Measurements from ENCODE around the gene LRP1B.

LRP1B gene

GRCh38 chr2:141848191-141848590, 282.6 kb downstream of the LRP1B start:
- H3K4me1 ChIP-seq (ENCODE audit: insufficient read depth, low read length) = no peaks in the 10 kb centered on the region

DNA sequence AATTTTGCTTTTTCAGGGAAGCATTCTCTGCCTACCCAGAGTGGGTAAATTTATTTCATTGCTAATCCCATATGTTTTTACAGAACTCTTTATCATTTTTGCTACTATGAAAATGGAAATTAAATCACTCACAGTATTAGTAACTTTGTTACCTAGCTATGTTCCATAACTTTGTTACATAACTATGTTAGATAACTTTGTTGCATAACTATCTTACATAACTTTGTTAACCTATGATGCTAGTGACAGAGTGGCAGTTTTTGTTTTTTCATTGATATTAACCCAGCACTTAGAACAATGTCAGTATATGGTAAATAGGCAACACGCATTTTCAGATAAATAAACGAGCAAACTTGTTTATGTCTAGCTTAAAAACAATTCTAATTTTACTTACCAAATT, 286.6 kb downstream of the LRP1B start:
- Histone ChIP-seq H3K27me3 (ENCODE audit: insufficient read depth, low read length, poor library complexity) (no peaks in the 10 kb centered on the region), H3K27ac (ENCODE audit: low read length) (no peak overlapping the region), H3K9me3 (ENCODE audit: insufficient read depth, low read length, severe bottlenecking) (no peaks in the 10 kb centered on the region), H3K36me3 (ENCODE audit: insufficient read depth, low read length) (no peaks in the 10 kb centered on the region), H4K20me1 (ENCODE audit: insufficient read depth, low read length) (no peaks in the 10 kb centered on the region), H3K4me2 (ENCODE audit: insufficient read depth, low read length) (no peak overlapping the region), H3K4me1 (ENCODE audit: insufficient read depth, low read length) (no peaks in the 10 kb centered on the region), H2AFZ (ENCODE audit: low read depth, low read length) (no peak overlapping the region), H3K9ac (ENCODE audit: low read depth, low read length) (no peak overlapping the region), H3K79me2 (ENCODE audit: insufficient read depth, low read length) (no peaks in the 10 kb centered on the region), H3K4me3 (ENCODE audit: low read depth in 1 of 2, low read length in 2 of 2) (no peak overlapping the region)
- DNase-seq (no peak), ATAC-seq (ENCODE audit: insufficient read depth, low read depth) (no peak)
- no peak for TF ChIP-seq EZH2 (IDR thresholded peaks at IDR 0.05; ENCODE audit: borderline replicate concordance, low read depth, low read length, severe bottlenecking)

More at GRCh38 chr2:141848191-141848590, 282.6 kb downstream of the LRP1B start:
- DNase-seq (no peak), ATAC-seq (ENCODE audit: insufficient read depth, low read depth) (no peak)
- H3K9me3 ChIP-seq (ENCODE audit: insufficient read depth, low read length, severe bottlenecking) = no peaks in the 10 kb centered on the region
- H3K36me3 ChIP-seq (ENCODE audit: insufficient read depth, low read length) = no peaks in the 10 kb centered on the region
- no peak overlapping the region for H3K4me2 ChIP-seq (ENCODE audit: insufficient read depth, low read length)
- H3K79me2 ChIP-seq (ENCODE audit: insufficient read depth, low read length) = no peaks in the 10 kb centered on the region
- TF ChIP-seq EZH2 (IDR thresholded peaks at IDR 0.05; ENCODE audit: borderline replicate concordance, low read depth, low read length, severe bottlenecking) = no peak
- H3K27me3 ChIP-seq (ENCODE audit: insufficient read depth, low read length, poor library complexity) = no peaks in the 10 kb centered on the region
- H4K20me1 ChIP-seq (ENCODE audit: insufficient read depth, low read length) = no peaks in the 10 kb centered on the region
- H3K27ac ChIP-seq (ENCODE audit: low read length) = no peak overlapping the region
- no peak overlapping the region for H3K4me3 ChIP-seq (ENCODE audit: low read depth in 1 of 2, low read length in 2 of 2)
- no peak overlapping the region for H3K9ac ChIP-seq (ENCODE audit: low read depth, low read length)
- no peak overlapping the region for H2AFZ ChIP-seq (ENCODE audit: low read depth, low read length)

- ATAC-seq (ENCODE audit: insufficient read depth, low read depth) (no peak), DNase-seq (no peak)
- Histone ChIP-seq H3K4me2 (ENCODE audit: insufficient read depth, low read length) (no peak overlapping the region), H3K4me3 (ENCODE audit: low read depth in 1 of 2, low read length in 2 of 2) (no peak overlapping the region), H3K9me3 (ENCODE audit: insufficient read depth, low read length, severe bottlenecking) (no peaks in the 10 kb centered on the region), H3K4me1 (ENCODE audit: insufficient read depth, low read length) (no peaks in the 10 kb centered on the region), H3K27ac (ENCODE audit: low read length) (no peak overlapping the region), H3K79me2 (ENCODE audit: insufficient read depth, low read length) (no peaks in the 10 kb centered on the region), H3K36me3 (ENCODE audit: insufficient read depth, low read length) (no peaks in the 10 kb centered on the region), H4K20me1 (ENCODE audit: insufficient read depth, low read length) (no peaks in the 10 kb centered on the region), H3K27me3 (ENCODE audit: insufficient read depth, low read length, poor library complexity) (no peaks in the 10 kb centered on the region), H2AFZ (ENCODE audit: low read depth, low read length) (no peak overlapping the region), H3K9ac (ENCODE audit: low read depth, low read length) (no peak overlapping the region)
- no peak for TF ChIP-seq CTCF (IDR thresholded peaks at IDR 0.05; ENCODE audit: borderline replicate concordance, extremely low read depth, low read length, poor library complexity, severe bottlenecking)
- no peak for TF ChIP-seq EZH2 (IDR thresholded peaks at IDR 0.05; ENCODE audit: borderline replicate concordance, low read depth, low read length, severe bottlenecking)
Observed at GRCh38 chr2:141835103-141835502, 295.7 kb downstream of the LRP1B start.

- Histone ChIP-seq H3K4me1 (ENCODE audit: insufficient read depth, low read length) (no peaks in the 10 kb centered on the region), H3K9me3 (ENCODE audit: insufficient read depth, low read length, severe bottlenecking) (no peaks in the 10 kb centered on the region), H4K20me1 (ENCODE audit: insufficient read depth, low read length) (no peaks in the 10 kb centered on the region), H3K27me3 (ENCODE audit: insufficient read depth, low read length, poor library complexity) (no peaks in the 10 kb centered on the region), H2AFZ (ENCODE audit: low read depth, low read length) (no peak overlapping the region), H3K4me3 (ENCODE audit: low read depth in 1 of 2, low read length in 2 of 2) (no peak overlapping the region), H3K36me3 (ENCODE audit: insufficient read depth, low read length) (no peaks in the 10 kb centered on the region), H3K27ac (ENCODE audit: low read length) (no peak overlapping the region), H3K4me2 (ENCODE audit: insufficient read depth, low read length) (no peak overlapping the region), H3K79me2 (ENCODE audit: insufficient read depth, low read length) (no peaks in the 10 kb centered on the region), H3K9ac (ENCODE audit: low read depth, low read length) (no peak overlapping the region)
- TF ChIP-seq CTCF (IDR thresholded peaks at IDR 0.05; ENCODE audit: borderline replicate concordance, extremely low read depth, low read length, poor library complexity, severe bottlenecking) (no peak), EZH2 (IDR thresholded peaks at IDR 0.05; ENCODE audit: borderline replicate concordance, low read depth, low read length, severe bottlenecking) (no peak)
- ATAC-seq (ENCODE audit: insufficient read depth, low read depth) (no peak), DNase-seq (no peak)
Observed at GRCh38 chr2:141828761-141829160, 302.1 kb downstream of the LRP1B start.

Measured in DND-41 (cell line).